ENCODE results near the gene LMF1. TPM values are rescaled to one million over a fixed set of nuclear protein-coding genes. Genes with fewer than 3 reads are reported as not detected.

Gene LMF1
- total and polyA plus RNA-seq, 2 of the 13 experiments (the other 11 are each of a cell fraction or from before 2014, with no cell fraction given) = 6.8 to 8.5 TPM

GRCh38 chr16:912684-913613, 57.8 kb downstream of the LMF1 start (continued):
- TF ChIP-seq TSC22D2 (CRISPR knock-in tag; IDR thresholded peaks at IDR 0.05; ENCODE audit: borderline replicate concordance) (no peak), ZNF652 (CRISPR knock-in tag; IDR thresholded peaks at IDR 0.05; ENCODE audit: borderline replicate concordance, low read depth) (no peak), ZFP36L2 (CRISPR knock-in tag; IDR thresholded peaks at IDR 0.05) (no peak), FLYWCH1 (CRISPR knock-in tag; IDR thresholded peaks at IDR 0.05) (no peak), JARID2 (CRISPR knock-in tag; IDR thresholded peaks at IDR 0.05; ENCODE audit: insufficient replicate concordance) (peak; percentile 43), ADNP (CRISPR knock-in tag; IDR thresholded peaks at IDR 0.05) (no peak), ELF1 (CRISPR knock-in tag; IDR thresholded peaks at IDR 0.05) (no peak), CHCHD3 (CRISPR knock-in tag; IDR thresholded peaks at IDR 0.05) (0 out of 2 replicates have a peak, but pooled peaks have one; percentile 44), SYNCRIP (IDR thresholded peaks at IDR 0.05; ENCODE audit: insufficient read depth, low read depth, low read length) (no peak), ZIK1 (CRISPR knock-in tag; IDR thresholded peaks at IDR 0.05; ENCODE audit: borderline replicate concordance, low read depth) (no peak), FOSL1 (CRISPR knock-in tag; IDR thresholded peaks at IDR 0.05; ENCODE audit: borderline replicate concordance) (no peak), ZNF512B (CRISPR knock-in tag; IDR thresholded peaks at IDR 0.05; ENCODE audit: borderline replicate concordance) (no peak), ZNF362 (CRISPR knock-in tag; IDR thresholded peaks at IDR 0.05; ENCODE audit: borderline replicate concordance) (no peak), MAFK (conservative IDR thresholded peaks at IDR 0.05 in 1 of 2, IDR thresholded peaks at IDR 0.05 in 1 of 2; ENCODE audit: low read length in 2 of 2) (no peak), ZNF790 (CRISPR knock-in tag; IDR thresholded peaks at IDR 0.05; ENCODE audit: borderline replicate concordance) (no peak), DRAP1 (CRISPR knock-in tag; IDR thresholded peaks at IDR 0.05) (no peak), ZNF160 (CRISPR knock-in tag; IDR thresholded peaks at IDR 0.05) (0 out of 2 replicates have a peak, but pooled peaks have one; percentile 29), NR3C1 (CRISPR knock-in tag; IDR thresholded peaks at IDR 0.05) (no peak), ZNF34 (CRISPR knock-in tag; IDR thresholded peaks at IDR 0.05; ENCODE audit: borderline replicate concordance) (no peak), ZNF367 (CRISPR knock-in tag; IDR thresholded peaks at IDR 0.05; ENCODE audit: borderline replicate concordance) (no peak), ZNF143 (CRISPR knock-in tag; IDR thresholded peaks at IDR 0.05) (no peak), GPN1 (CRISPR knock-in tag; IDR thresholded peaks at IDR 0.05; ENCODE audit: borderline replicate concordance) (no peak), CEBPB (IDR thresholded peaks at IDR 0.05; ENCODE audit: borderline replicate concordance, low read depth, low read length) (no peak), ZNF747 (CRISPR knock-in tag; IDR thresholded peaks at IDR 0.05; ENCODE audit: borderline replicate concordance) (no peak; the same call in 1 of the 2 replicates)
- TF ChIP-seq, protein P1, sequence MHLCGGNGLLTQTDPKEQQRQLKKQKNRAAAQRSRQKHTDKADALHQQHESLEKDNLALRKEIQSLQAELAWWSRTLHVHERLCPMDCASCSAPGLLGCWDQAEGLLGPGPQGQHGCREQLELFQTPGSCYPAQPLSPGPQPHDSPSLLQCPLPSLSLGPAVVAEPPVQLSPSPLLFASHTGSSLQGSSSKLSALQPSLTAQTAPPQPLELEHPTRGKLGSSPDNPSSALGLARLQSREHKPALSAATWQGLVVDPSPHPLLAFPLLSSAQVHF (CRISPR knock-in tag; IDR thresholded peaks at IDR 0.05) = no peak; the same call in 1 of the 2 replicates

Measured in HepG2 (cell line).